GM12878 (cell line): Measurements from ENCODE around the gene SYNM. TPM values are rescaled to one million over a fixed set of nuclear protein-coding genes. Genes with fewer than 3 reads are reported as not detected.

Source experiments
- ATAC-seq: fragments of 200-7000 bp; cut with Tn5 transposase; 3 replicates; pipeline ENCODE4 v1.9.1; 2020; ENCODE audit warnings: mild to moderate bottlenecking, moderate library complexity
- BruUV-seq: library from RNA; stranded (reverse); fragments of 400-500 nt; replicated peaks from 2 replicates; lab custom pipeline; 2021; lab: Mats Ljungman, UMichigan
- CTCF ChIA-PET: fragments of 300-600 bp; sonication (Branson Sonifier 250); formaldehyde crosslinking; extraction: SDS; loops from one replicate; lab custom pipeline; 2021; ENCODE audit warnings: inconsistent platforms; lab: Yijun Ruan, JAX
- POLR2A ChIA-PET: fragments of 350-600 bp; formaldehyde crosslinking; extraction: SDS; loops from one replicate; lab custom pipeline; 2021; ENCODE audit warnings: inconsistent platforms; lab: Charles Lee
- RAD21 ChIA-PET: fragments of 300-600 bp; sonication (Branson Sonifier 250); formaldehyde crosslinking; loops from one replicate; lab custom pipeline; 2023; ENCODE audit warnings: antibody characterized with exemption; ENCODE audit not compliant: unreplicated experiment; lab: Charles Lee
- SMC1A ChIA-PET: fragments of 300-600 bp; sonication (Branson Sonifier 250); formaldehyde crosslinking; loops from one replicate; lab custom pipeline; 2023; ENCODE audit not compliant: unreplicated experiment, uncharacterized antibody; lab: Charles Lee
- DNase-seq: peaks from one replicate; pipeline ENCODE4 v3.0.0-alpha.2; 2011; ENCODE audit warnings: low read depth, low spot score
- FAIRE-seq: peaks from 3 replicates; lab custom pipeline; 2011; peaks lifted over from hg19 to GRCh38; lab: Jason Lieb, UNC
- H2AFZ ChIP-seq: 2 replicates; pipeline ENCODE4 v1.6.0; 2011; ENCODE audit warnings: low read depth, low read length, control low read depth; ENCODE audit not compliant: control insufficient read depth
- H3K27ac ChIP-seq: 2 replicates; pipeline ENCODE4 v1.5.1; 2011; ENCODE audit warnings: control low read depth; ENCODE audit not compliant: control insufficient read depth, insufficient read depth
- H3K27me3 ChIP-seq, 2 experiments: replicated peaks in 1 of 2; 2 replicates each; pipeline versions ENCODE4 v1.6.0 to v1.6.1; 2011; ENCODE audit warnings: low read length in 1 of 2; ENCODE audit not compliant: control insufficient read depth in 2 of 2, insufficient read depth in 2 of 2
- H3K36me3 ChIP-seq, 2 experiments: 2 replicates each; pipeline ENCODE4 v1.5.1; 2011; ENCODE audit warnings: low read length in 1 of 2; ENCODE audit not compliant: control insufficient read depth in 2 of 2, insufficient read depth in 2 of 2
- H3K4me1 ChIP-seq: 2 replicates; pipeline ENCODE4 v1.6.1; 2011; ENCODE audit warnings: mild to moderate bottlenecking, low read length, moderate library complexity, mixed read lengths; ENCODE audit not compliant: control insufficient read depth, insufficient read depth
- H3K4me2 ChIP-seq: 2 replicates; pipeline ENCODE4 v1.6.0; 2011; ENCODE audit warnings: control low read depth; ENCODE audit not compliant: control insufficient read depth, insufficient read depth
- H3K4me3 ChIP-seq: fragments of 200-600 bp; sonication (generic); 2 replicates; pipeline ENCODE4 v1.5.1; 2016
- H3K79me2 ChIP-seq: 2 replicates; pipeline ENCODE4 v1.6.0; 2011; ENCODE audit warnings: low read length; ENCODE audit not compliant: control insufficient read depth, insufficient read depth
- H3K9ac ChIP-seq: 2 replicates; pipeline ENCODE4 v1.8.0; 2011; ENCODE audit warnings: low read length, control low read depth, mixed read lengths; ENCODE audit not compliant: control insufficient read depth, insufficient read depth
- H3K9me3 ChIP-seq: replicated peaks from 3 replicates; pipeline ENCODE4 v1.5.1; 2011; ENCODE audit warnings: mild to moderate bottlenecking, low read length; ENCODE audit not compliant: control insufficient read depth, insufficient read depth
- H4K20me1 ChIP-seq: 2 replicates; pipeline ENCODE4 v1.6.0; 2011; ENCODE audit not compliant: control insufficient read depth, insufficient read depth
- BACH1 ChIP-seq: fragments of 450-650 bp; IDR thresholded peaks from 2 replicates; pipeline ENCODE4 v1.6.1; 2017; ENCODE audit warnings: mild to moderate bottlenecking, borderline replicate concordance
- ESRRA ChIP-seq: IDR thresholded peaks from 2 replicates; pipeline ENCODE4 v1.6.1; 2012; ENCODE audit warnings: mild to moderate bottlenecking, low read length, improper control_type of control experiment
- SMARCA5 ChIP-seq: fragments of 450-650 bp; IDR thresholded peaks from 2 replicates; pipeline ENCODE4 v1.6.1; 2017; ENCODE audit warnings: mild to moderate bottlenecking
- WGBS: methylation state at CpG from one replicate; pipeline ENCODE4 v1.1.6; 2016; ENCODE audit warnings: low lambda C conversion rate; ENCODE audit not compliant: insufficient replicate concordance, insufficient coverage; ENCODE audit errors: missing lambda C conversion rate; 5-methylcytosine and 5-hydroxymethylcytosine counted together
- in situ Hi-C: fragments of 300-500 bp; cut with MboI; formaldehyde crosslinking; loops from 9 replicates; pipeline ENCODE4 v1.14.3; 2018; ENCODE audit warnings: mixed read lengths
- intact Hi-C: fragments of 100-400 bp; cut with micrococcal nuclease; formaldehyde crosslinking; loops from one replicate; pipeline ENCODE4 v1.14.2; 2022; ENCODE audit not compliant: unreplicated experiment
- polyA plus RNA-seq, 11 experiments: library from polyadenylated mRNA; depleted of rRNA in 4 of 11; unstranded in 6 of 11; stranded (reverse) in 5 of 11; fragments of >200 nt; fragmentation: Nextera tagmentation in 4 of 11; fragmentation: Illumina TruSeq in 1 of 11; extraction: Ambion mirVana in 4 of 11; extraction: Trizol in 1 of 11; gene quantifications; 1 replicate in 1 of 11; 2 replicates in 10 of 11; pipeline versions ENCODE4 v1.2.1 to v1.2.3, GENCODE V29; 2011 to 2016; ENCODE audit warnings: inconsistent platforms in 2 of 11, missing spikeins in 2 of 11, low read depth in 1 of 11
- total RNA-seq, 4 experiments: library from RNA; depleted of rRNA in 3 of 4; stranded (reverse); fragments of >200 nt in 3 of 4; fragmentation: Illumina TruSeq in 1 of 4; extraction: Trizol in 1 of 4; gene quantifications; 2 replicates each; pipeline versions ENCODE4 v1.2.1 to v1.2.3, GENCODE V29; 2013 to 2021
- TF ChIP-seq, protein P1 (sequence below): IDR thresholded peaks from 2 replicates; pipeline ENCODE4 v1.6.1; 2012; ENCODE audit warnings: low read depth, low read length, improper control_type of control experiment
- TF ChIP-seq, protein P2 (sequence below): IDR thresholded peaks from 2 replicates; pipeline ENCODE4 v1.6.1; 2012; ENCODE audit warnings: mild to moderate bottlenecking, low read depth, low read length

Gene SYNM
- total and polyA plus RNA-seq, 10 of the 15 experiments (the other 5 are each of a cell fraction or from before 2014, with no cell fraction given): 0.05 to 1.1 (median 0.89) TPM; not detected in 1

DNA sequence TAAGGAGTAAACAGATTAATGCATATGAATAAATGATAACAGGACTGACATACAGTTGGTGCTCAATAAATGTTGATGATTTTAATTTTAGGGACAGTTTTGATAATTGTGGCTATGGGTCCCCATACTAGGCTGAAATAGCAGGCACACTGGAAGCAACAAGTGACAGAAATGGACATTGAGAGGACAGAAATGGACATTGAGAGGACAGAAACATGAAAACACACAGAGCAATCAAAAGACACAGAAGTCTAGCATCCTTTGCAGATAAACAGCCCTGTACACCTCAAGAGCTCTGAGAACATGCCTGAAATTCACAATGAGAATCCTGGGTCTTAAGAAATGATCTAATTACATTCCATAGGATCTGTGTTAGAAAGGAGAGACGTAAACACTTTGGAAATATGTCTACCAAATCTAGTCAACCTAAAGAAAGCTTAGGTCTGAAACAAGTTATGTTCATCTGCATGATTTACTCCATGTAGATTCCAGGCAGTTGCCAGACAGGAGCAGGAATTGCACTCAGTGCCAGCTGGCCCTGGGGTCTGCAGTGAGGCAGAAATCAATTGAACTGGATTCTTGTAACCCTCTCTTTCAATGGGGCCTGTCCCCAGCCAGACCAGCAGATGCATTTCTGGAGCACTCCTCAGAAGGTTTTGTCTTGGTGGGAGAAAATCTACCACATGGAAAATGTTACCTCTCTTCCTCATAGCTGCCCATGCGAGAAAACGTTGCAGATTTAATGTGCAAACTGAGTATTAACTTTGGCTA, 60.3 kb downstream of the SYNM start:
- no peaks in the 10 kb centered on the region for H3K27me3 ChIP-seq
- ChIA-PET CTCF (interaction anchor here (1.4 to 2.4 kb wide), 2 partner anchors 12 to 65 kb away, joined by 4 to 8 read pairs; no protein-coding TSS in a partner anchor), SMC1A (no interaction called here), RAD21 (no interaction called here), POLR2A (no interaction called here)
- H3K4me2 ChIP-seq: no peak overlapping the region
- in situ Hi-C loops: no loop called here
- intact Hi-C loops: no loop called here
- BruUV-seq: no TSS peak
- no peak for TF ChIP-seq SMARCA5
- TF ChIP-seq, protein P1, sequence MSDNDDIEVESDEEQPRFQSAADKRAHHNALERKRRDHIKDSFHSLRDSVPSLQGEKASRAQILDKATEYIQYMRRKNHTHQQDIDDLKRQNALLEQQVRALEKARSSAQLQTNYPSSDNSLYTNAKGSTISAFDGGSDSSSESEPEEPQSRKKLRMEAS: no peak
- H3K4me3 ChIP-seq: no peak overlapping the region
- H3K36me3 ChIP-seq: no peaks in the 10 kb centered on the region
- DNase-seq (no peak), FAIRE-seq (no peak), ATAC-seq (no peak)
- H3K9me3 ChIP-seq: no peaks in the 10 kb centered on the region
- peaks cover 14% of the 10 kb centered on the region; the same call in 1 of the 2 replicates for H3K4me1 ChIP-seq
- no peaks in the 10 kb centered on the region for H4K20me1 ChIP-seq
- no peak overlapping the region for H2AFZ ChIP-seq
- WGBS: 78% methylated on average over 3 of the region's 3 CpGs
- no peaks in the 10 kb centered on the region for H3K79me2 ChIP-seq
- H3K27ac ChIP-seq: no peak overlapping the region
- H3K9ac ChIP-seq: no peak overlapping the region

DNA sequence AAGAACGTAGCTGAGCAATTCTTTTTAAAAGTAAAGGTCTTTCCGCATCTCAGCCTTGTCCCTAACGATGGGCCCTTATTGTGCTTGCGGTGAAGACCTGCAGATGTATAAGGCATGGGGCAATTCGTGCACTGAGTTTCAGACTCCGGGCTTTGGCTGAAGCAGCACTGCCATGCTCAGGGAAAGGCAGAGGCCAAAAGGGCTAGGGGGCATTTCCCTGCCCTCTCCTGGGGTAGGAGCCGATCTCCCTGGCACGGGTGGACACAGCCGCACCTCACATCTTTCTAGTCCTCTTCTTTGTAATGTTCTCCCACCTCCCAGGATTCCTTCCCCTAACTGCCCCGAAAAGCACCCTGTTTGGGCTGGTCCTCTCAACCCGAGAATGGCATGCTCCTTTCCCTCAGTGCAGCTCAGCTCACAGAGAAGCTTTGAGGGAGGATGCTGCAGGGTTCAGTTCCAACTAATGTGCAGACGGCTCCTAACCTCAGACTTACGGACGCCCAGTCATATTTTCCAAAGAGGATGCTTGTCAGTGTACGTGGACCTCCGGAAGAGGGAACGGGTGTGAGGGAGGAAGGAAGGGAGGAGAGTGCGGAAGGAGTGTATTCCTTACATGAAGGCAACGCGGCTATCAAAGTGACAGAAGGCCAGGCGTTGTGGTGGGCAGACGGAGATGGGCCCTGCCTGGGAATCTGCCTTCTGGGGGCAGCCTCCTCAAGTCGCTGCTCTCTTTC, 61.2 kb downstream of the SYNM start:
- no peaks in the 10 kb centered on the region for H4K20me1 ChIP-seq
- CTCF ChIA-PET: no interaction called here
- RAD21 ChIA-PET: interaction anchor here (1.1 kb wide), 1 partner anchor 58 kb away, joined by 3 read pairs; no protein-coding TSS in a partner anchor
- H3K9me3 ChIP-seq: no peaks in the 10 kb centered on the region
- FAIRE-seq (no peak), ATAC-seq (no peak), DNase-seq (no peak)
- H3K4me1 ChIP-seq: peaks cover 14% of the 10 kb centered on the region; the same call in 1 of the 2 replicates
- H3K27ac ChIP-seq: no peak overlapping the region
- H3K79me2 ChIP-seq: no peaks in the 10 kb centered on the region
- in situ Hi-C loops (no loop called here), intact Hi-C loops (no loop called here)
- no TSS peak for BruUV-seq
- no peaks in the 10 kb centered on the region for H3K27me3 ChIP-seq
- H3K4me3 ChIP-seq: no peak overlapping the region
- SMC1A ChIA-PET: no interaction called here
- H3K4me2 ChIP-seq: no peak overlapping the region
- POLR2A ChIA-PET: no interaction called here
- H2AFZ ChIP-seq: no peak overlapping the region
- TF ChIP-seq, protein P2, sequence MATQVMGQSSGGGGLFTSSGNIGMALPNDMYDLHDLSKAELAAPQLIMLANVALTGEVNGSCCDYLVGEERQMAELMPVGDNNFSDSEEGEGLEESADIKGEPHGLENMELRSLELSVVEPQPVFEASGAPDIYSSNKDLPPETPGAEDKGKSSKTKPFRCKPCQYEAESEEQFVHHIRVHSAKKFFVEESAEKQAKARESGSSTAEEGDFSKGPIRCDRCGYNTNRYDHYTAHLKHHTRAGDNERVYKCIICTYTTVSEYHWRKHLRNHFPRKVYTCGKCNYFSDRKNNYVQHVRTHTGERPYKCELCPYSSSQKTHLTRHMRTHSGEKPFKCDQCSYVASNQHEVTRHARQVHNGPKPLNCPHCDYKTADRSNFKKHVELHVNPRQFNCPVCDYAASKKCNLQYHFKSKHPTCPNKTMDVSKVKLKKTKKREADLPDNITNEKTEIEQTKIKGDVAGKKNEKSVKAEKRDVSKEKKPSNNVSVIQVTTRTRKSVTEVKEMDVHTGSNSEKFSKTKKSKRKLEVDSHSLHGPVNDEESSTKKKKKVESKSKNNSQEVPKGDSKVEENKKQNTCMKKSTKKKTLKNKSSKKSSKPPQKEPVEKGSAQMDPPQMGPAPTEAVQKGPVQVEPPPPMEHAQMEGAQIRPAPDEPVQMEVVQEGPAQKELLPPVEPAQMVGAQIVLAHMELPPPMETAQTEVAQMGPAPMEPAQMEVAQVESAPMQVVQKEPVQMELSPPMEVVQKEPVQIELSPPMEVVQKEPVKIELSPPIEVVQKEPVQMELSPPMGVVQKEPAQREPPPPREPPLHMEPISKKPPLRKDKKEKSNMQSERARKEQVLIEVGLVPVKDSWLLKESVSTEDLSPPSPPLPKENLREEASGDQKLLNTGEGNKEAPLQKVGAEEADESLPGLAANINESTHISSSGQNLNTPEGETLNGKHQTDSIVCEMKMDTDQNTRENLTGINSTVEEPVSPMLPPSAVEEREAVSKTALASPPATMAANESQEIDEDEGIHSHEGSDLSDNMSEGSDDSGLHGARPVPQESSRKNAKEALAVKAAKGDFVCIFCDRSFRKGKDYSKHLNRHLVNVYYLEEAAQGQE: no peak
- TF ChIP-seq ESRRA (no peak), BACH1 (no peak)
- H3K9ac ChIP-seq: no peak overlapping the region
- 78% methylated on average over 23 of the region's 23 CpGs for WGBS
- no peaks in the 10 kb centered on the region for H3K36me3 ChIP-seq
